Caki2 (cell line): Measurements from ENCODE around the gene LHX3. TPM values are rescaled to one million over a fixed set of nuclear protein-coding genes. Genes with fewer than 3 reads are reported as not detected.
"Not testable (repeated sequence)": the region's sequence is repeated elsewhere in the genome, so short reads cannot be mapped to it uniquely, and the experiment has no call there.

Source experiments
- DNase-seq: peaks from one replicate; pipeline ENCODE4 v3.0.0-alpha.2; 2015; ENCODE audit warnings: low read depth
- in situ Hi-C: cut with HindIII; loops from 2 replicates; pipeline ENCODE4 v1.10.0; 2016; ENCODE audit warnings: low sequenced_read_pairs, low pct_unique_long_range_greater_than_20kb, mixed read lengths
- total RNA-seq: library from RNA; depleted of rRNA; stranded (reverse); fragments of >200 nt; shearing (Covaris generic); gene quantifications from 2 replicates; pipeline ENCODE4 v1.2.3, GENCODE V29; 2014; ENCODE audit warnings: low replicate concordance; rRNA removed

LHX3 gene
- total RNA-seq, 1 experiment from 2014 or later: not detected

- no peak for DNase-seq
- in situ Hi-C loops: no loop called here
Observed at GRCh38 chr9:136152931-136153330, 52.0 kb downstream of the LHX3 start.

GRCh38 chr9:136152543-136152866, 52.4 kb downstream of the LHX3 start:
- no peak for DNase-seq
- in situ Hi-C loops: no loop called here

GRCh38 chr9:136151848-136152542, 52.9 kb downstream of the LHX3 start:
- DNase-seq: no peak
- in situ Hi-C loops: no loop called here

- in situ Hi-C loops: no loop called here
- DNase-seq: no peak
Observed at GRCh38 chr9:136151214-136151804, 53.6 kb downstream of the LHX3 start.

GRCh38 chr9:136150664-136151213, 54.2 kb downstream of the LHX3 start:
- DNase-seq, in situ Hi-C loops: not testable (repeated sequence)

GRCh38 chr9:136149853-136150252, 55.1 kb downstream of the LHX3 start:
- no peak for DNase-seq
- in situ Hi-C loops: no loop called here

- in situ Hi-C loops: no loop called here
Observed at GRCh38 chr9:136149337-136149736, 55.6 kb downstream of the LHX3 start.

GRCh38 chr9:136148766-136149165, 56.2 kb downstream of the LHX3 start:
- in situ Hi-C loops: no loop called here

More at GRCh38 chr9:136149337-136149736, 55.6 kb downstream of the LHX3 start:
- no peak for DNase-seq

GRCh38 chr9:136147890-136148714, 56.8 kb downstream of the LHX3 start:
- DNase-seq: no peak
- in situ Hi-C loops: no loop called here

More at GRCh38 chr9:136148766-136149165, 56.2 kb downstream of the LHX3 start:
- no peak for DNase-seq

- in situ Hi-C loops: no loop called here
- no peak for DNase-seq
Observed at GRCh38 chr9:136147038-136147889, 57.7 kb downstream of the LHX3 start.

Other genes with a start within 250 kb of the LHX3 start
- gene UBAC1, start 243.8 kb downstream of the LHX3 start, total RNA-seq: 72.0 and 81.4 TPM in 2 replicates
- gene NACC2, start 109.8 kb downstream of the LHX3 start, total RNA-seq: 20.2 and 22.7 TPM in 2 replicates
- gene TMEM250, start 86.3 kb downstream of the LHX3 start, total RNA-seq: 94.4 and 94.5 TPM in 2 replicates
- gene QSOX2, start 40.7 kb upstream of the LHX3 start, total RNA-seq: 16.4 and 39.3 TPM in 2 replicates
- 0.41 TPM in 1 of 2 replicates, not detected in the other for gene CCDC187, start 99.0 kb upstream of the LHX3 start, total RNA-seq
- 23.5 and 29.9 TPM in 2 replicates for gene GPSM1, start 122.4 kb upstream of the LHX3 start, total RNA-seq
- gene DNLZ, start 158.6 kb upstream of the LHX3 start, total RNA-seq: 26.9 and 37.8 TPM in 2 replicates
- 2.7 and 2.9 TPM in 2 replicates for gene CARD9, start 168.5 kb upstream of the LHX3 start, total RNA-seq
- gene SNAPC4, start 195.0 kb upstream of the LHX3 start, total RNA-seq: 2.2 and 5.6 TPM in 2 replicates
- gene ENTR1, start 205.5 kb upstream of the LHX3 start, total RNA-seq: 58.2 and 79.3 TPM in 2 replicates
- gene PMPCA, start 205.5 kb upstream of the LHX3 start, total RNA-seq: 41.4 and 43.5 TPM in 2 replicates
- gene INPP5E, start 234.7 kb upstream of the LHX3 start, total RNA-seq: 6.3 and 7.7 TPM in 2 replicates